Glutamatergic neuron (in vitro differentiated cells): ENCODE data around the gene ZNF358. TPM values are rescaled to one million over a fixed set of nuclear protein-coding genes. Genes with fewer than 3 reads are reported as not detected.

ENCODE experiments used
- DNase-seq: peaks from one replicate; pipeline ENCODE4 v3.0.0; 2022
- H3K27ac Mint-ChIP-seq: one replicate; pipeline ENCODE4 v1.8.0; 2020; ENCODE audit warnings: mild to moderate bottlenecking, mixed read lengths, inconsistent platforms; ENCODE audit not compliant: unreplicated experiment
- H3K27me3 Mint-ChIP-seq: one replicate; pipeline ENCODE4 v1.8.0; 2020; ENCODE audit warnings: mild to moderate bottlenecking, moderate library complexity, mixed read lengths, inconsistent platforms; ENCODE audit not compliant: unreplicated experiment
- H3K36me3 Mint-ChIP-seq: one replicate; pipeline ENCODE4 v1.8.0; 2020; ENCODE audit warnings: mild to moderate bottlenecking, mixed read lengths, inconsistent platforms; ENCODE audit not compliant: unreplicated experiment
- H3K4me1 Mint-ChIP-seq: one replicate; pipeline ENCODE4 v1.8.0; 2020; ENCODE audit warnings: mild to moderate bottlenecking, low read depth, mixed read lengths, inconsistent platforms; ENCODE audit not compliant: unreplicated experiment
- H3K4me3 Mint-ChIP-seq: one replicate; pipeline ENCODE4 v1.8.0; 2020; ENCODE audit warnings: mild to moderate bottlenecking, mixed read lengths, inconsistent platforms; ENCODE audit not compliant: unreplicated experiment
- H3K9me3 Mint-ChIP-seq: one replicate; pipeline ENCODE4 v1.8.0; 2020; ENCODE audit warnings: mild to moderate bottlenecking, moderate library complexity, mixed read lengths, inconsistent platforms; ENCODE audit not compliant: unreplicated experiment
- CTCF ChIP-seq: fragments of 200-600 bp; sonication (generic); IDR thresholded peaks from one replicate; pipeline ENCODE4 v1.5.0; 2021; ENCODE audit not compliant: partially characterized antibody, unreplicated experiment
- total RNA-seq: library from RNA; stranded (reverse); fragmentation: NEBNext Ultra II Directional; extraction: Animal tissue kit (Norgen Biotek cat#: 25700); gene quantifications from one replicate; pipeline ENCODE4 v1.2.1, GENCODE V29; 2021; ENCODE audit not compliant: unreplicated experiment

The ZNF358 gene
- total RNA-seq, 1 donor from 2014 or later = 148 TPM

- Mint-ChIP-seq H3K27ac (no peak overlapping the region), H3K36me3 (no peaks in the 10 kb centered on the region), H3K4me1 (no peaks in the 10 kb centered on the region), H3K27me3 (peaks cover 4% of the 10 kb centered on the region), H3K9me3 (peaks cover 4% of the 10 kb centered on the region), H3K4me3 (no peak overlapping the region)
- no peak for TF ChIP-seq CTCF
- no peak for DNase-seq
Measured at GRCh38 chr19:7470540-7471305, 45.2 kb upstream of the ZNF358 start.

- DNase-seq = no peak
- Mint-ChIP-seq H3K4me3 (no peak overlapping the region), H3K9me3 (peaks cover 4% of the 10 kb centered on the region), H3K27me3 (peaks cover 4% of the 10 kb centered on the region), H3K27ac (no peak overlapping the region), H3K4me1 (no peaks in the 10 kb centered on the region), H3K36me3 (no peaks in the 10 kb centered on the region)
- no peak for TF ChIP-seq CTCF
Measured at GRCh38 chr19:7471696-7472615, 43.9 kb upstream of the ZNF358 start.

- Mint-ChIP-seq H3K27me3 (peaks cover 2% of the 10 kb centered on the region), H3K4me1 (peaks cover 10% of the 10 kb centered on the region), H3K27ac (no peak overlapping the region), H3K36me3 (no peaks in the 10 kb centered on the region), H3K9me3 (peaks cover 7% of the 10 kb centered on the region), H3K4me3 (no peak overlapping the region)
- DNase-seq = no peak
- no peak for TF ChIP-seq CTCF
Measured at GRCh38 chr19:7475665-7476064, 40.2 kb upstream of the ZNF358 start.

GRCh38 chr19:7476241-7476640 lies 39.7 kb upstream of the ZNF358 start:
- H3K36me3 Mint-ChIP-seq = no peaks in the 10 kb centered on the region
- H3K4me3 Mint-ChIP-seq = no peak overlapping the region
- peaks cover 2% of the 10 kb centered on the region for H3K27me3 Mint-ChIP-seq
- H3K9me3 Mint-ChIP-seq = peaks cover 7% of the 10 kb centered on the region
- TF ChIP-seq CTCF = no peak
- no peak for DNase-seq
- no peak overlapping the region for H3K27ac Mint-ChIP-seq
- peaks cover 11% of the 10 kb centered on the region for H3K4me1 Mint-ChIP-seq
